GM19468 (cell line): ENCODE results near the gene IQCN.
A peak's percentile ranks its signal among the peaks of the same experiment; 100 is the strongest.

Experiments used
- ATAC-seq: cut with Tn5 transposase; IDR thresholded peaks from one replicate; pipeline ENCODE4 v1.9.1; 2021; ENCODE audit warnings: mild to moderate bottlenecking, moderate library complexity, moderate number of reproducible peaks; ENCODE audit not compliant: unreplicated experiment; ENCODE audit errors: extremely low read depth

Gene IQCN

DNA sequence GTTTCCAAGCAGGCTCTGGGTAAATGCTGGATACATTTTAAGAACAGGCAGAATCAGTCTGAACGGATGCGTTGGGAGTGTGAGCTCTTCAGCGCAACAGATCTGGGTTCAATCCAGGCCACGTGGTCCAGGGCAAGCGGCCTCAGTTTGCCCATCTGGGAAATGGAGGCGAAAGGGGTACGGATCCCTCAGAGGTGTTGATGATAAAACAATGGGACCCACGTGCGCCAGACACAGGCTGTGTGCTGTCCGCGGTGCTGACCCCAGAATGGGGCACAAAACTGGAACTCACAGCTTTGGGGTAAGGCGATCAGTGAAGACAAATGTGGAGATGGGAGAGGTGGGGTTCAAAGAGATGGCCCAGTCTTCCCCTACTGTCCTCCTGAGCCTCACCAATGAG is 34.9 kb downstream of the IQCN start:
- ATAC-seq: no peak

DNA sequence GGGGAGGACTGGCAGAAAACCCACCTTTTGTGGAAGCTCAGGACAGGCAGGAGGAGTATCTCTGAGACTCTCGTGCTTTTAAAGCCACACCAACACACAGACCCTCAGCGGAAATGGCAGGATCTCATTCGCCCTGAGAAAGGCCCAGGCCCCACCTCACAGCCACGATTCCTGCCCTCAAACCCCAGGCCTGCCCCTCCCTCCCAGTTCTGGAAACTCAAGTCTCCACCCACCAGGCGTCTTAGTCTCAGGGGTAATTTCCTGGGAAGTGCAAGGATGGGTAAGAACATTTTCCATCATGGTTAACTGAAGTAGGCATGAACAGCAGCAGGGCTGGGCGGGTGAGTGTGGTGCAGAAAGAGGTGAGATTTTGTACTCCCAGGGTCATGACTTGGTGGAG is 40.1 kb downstream of the IQCN start:
- ATAC-seq: no peak

DNA sequence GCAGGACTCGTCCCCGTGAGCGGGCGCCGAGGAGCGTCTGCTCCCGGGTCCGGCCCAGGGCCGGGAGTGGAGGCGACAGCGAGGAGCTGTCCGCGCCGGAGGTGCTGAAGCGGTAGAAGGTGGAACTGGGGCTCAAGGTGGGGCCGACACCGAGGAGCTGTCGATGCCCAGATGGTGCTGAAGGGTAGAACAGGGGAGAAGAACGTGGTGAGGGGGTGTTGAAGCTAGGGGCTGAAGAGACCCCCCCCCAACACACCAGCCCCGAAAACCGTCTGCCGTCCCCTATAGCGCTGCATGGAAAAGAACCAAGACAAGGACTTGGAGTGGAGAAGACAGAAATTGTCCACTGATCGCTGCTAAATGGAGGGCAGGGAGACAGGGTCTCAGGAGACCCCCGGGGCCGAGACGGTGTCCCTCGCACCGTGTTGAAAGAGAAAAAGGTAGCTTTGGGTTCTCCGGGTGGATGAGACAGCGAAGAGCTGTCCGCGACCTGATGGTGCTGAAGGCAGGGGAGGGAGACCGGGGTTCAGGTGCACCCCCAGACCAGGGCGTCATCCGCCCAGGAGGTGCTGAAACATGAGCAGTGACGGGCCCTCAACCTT is 40.9 kb downstream of the IQCN start:
- ATAC-seq: no peak

DNA sequence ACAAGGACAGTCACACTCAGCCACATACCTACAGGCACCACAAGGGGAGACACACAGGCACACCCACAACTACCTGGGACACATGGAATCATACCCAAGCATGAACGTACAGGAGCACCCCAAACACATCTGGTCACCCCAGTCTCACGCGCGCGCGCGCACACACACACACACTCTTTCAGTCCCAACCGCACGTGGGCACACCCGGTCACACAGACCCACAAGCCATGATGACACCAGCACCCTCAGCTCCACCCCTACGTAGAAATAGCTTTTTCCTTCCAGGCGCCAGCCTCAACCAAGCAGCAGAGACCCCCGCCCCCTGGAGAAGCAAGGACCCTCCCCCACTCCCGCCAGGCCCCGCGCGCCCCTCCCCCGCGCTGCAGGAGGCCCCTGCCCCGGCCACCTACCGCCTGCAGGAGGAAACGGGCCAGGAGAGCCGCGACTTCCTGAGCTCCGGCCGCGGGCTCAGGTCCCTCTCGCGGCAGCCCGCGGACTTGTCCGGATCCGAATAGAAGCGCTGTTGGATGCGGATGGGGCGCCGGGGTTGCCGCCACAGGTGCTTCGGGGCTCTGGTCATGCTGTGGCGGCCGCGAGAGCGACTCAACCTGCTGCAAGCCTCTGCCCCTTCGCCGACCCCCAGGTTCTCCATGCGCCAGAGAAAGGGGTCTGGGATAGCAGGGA is 41.6 kb downstream of the IQCN start:
- ATAC-seq: no peak

DNA sequence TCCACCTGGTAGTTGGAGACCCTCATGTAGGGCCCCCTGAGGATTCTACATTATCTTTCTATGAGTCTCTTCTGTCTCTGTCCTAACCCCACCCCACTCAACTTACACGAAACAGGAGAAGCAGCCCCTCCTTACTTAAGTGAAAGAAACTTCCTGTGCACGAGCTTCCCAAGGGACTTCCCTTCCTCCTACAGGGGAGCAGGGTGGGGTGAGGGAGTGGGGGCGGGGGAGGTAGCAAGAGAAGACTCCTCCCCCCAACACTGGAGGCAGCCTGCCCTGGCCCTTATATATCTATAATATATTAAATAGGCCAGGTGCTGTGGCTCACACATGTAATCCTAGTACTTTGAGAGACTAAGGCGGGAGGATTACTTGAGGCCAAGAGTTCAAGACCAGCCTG is 42.5 kb downstream of the IQCN start:
- no peak for ATAC-seq

DNA sequence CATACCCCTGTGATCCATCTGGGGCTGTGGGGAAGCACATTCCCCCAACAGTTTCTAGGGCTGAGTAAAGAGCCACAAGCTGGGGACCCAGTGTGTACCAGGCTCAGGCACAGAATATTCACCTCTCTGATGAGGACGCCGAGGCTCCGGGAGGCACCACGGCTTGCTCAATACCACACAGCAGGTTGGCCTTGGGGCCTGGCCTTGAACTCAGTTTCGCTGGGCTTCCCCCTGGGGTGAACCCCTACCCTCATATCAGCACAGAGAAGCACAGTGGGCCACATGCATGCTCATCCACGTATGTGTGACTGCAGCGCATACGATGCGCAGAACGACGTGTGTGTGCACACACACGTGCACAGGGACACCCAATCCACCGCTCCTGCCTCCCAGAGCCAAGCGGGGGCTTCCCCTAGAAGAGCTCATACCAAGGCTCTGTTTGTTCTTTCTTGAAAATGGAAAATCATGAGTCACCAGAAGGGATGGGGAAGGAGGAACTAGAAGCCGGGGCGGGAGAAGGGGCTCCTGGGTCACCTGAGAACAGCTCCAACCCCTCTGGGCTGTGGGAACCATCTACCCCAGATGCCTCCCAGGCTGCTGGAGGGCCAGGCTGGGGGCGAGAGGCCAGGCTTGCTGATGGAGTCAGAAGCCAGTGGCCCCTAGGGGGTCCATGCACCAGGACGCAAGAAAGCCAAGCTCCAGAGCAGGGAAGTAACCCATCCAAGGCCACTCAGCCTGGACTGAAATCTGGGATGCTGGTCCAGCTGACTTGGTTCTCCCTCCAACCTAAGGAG is 43.1 kb downstream of the IQCN start:
- no peak for ATAC-seq

DNA sequence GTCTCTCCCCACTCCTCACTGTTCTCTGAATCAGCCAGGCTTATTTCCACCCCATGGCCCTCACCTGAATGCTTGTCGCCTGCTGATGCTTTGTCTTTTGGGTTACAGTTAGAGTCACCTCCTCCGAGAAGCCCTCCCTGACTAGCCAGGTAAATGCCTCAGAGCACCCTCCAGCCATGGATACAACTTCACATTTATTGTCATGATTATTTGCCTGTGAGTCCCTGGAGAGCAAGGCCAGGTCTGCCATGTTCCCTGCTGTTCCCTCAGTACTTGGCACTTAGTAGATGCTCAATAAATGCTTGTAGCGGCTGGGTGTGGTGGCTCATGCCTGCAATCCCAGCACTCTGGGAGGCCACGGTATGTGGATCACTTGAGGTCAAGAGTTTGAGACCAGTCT is 44.3 kb downstream of the IQCN start:
- no peak for ATAC-seq

DNA sequence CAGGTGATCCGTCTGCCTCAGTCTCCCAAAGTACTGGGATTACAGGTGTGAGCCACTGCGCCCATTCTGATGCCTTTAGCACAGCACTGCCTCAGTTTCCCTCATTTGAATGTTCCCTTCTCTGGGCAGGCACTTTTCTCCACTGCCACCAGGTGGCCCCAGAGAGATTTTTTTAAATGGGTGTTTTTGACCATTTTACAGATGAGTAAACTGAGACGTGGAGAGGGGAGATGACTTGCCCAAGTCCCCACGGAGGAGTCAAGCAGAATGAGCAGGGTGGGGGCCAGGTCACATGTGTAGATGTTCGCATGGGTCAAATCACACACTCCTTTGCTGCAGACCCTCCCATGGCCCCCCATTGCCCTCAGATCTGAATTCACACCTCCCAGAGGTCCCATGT is 44.8 kb downstream of the IQCN start:
- ATAC-seq: no peak

DNA sequence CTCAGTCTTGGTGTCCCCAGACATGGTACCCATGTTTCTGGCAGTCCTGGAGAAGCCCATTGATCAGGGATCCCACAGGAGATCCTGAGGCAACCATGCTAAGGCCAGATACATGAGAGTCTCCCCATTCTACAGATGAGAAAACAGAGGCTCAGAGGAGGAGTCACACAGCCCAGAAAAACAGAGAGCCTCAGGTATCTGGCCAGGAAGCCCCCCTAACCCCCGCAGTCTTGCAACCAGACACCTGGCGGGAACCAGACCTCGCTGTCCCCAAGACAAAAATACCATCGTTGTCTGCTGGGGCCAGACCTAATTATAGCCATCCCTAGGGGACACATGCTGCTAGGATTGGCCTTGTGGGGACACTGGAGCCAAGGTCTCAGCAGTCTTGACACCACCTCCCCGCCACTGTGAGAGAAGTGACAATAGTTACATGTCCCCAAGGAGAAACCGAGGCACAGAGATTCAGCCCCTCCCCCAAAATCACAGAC is 46.4 kb downstream of the IQCN start:
- no peak for ATAC-seq

DNA sequence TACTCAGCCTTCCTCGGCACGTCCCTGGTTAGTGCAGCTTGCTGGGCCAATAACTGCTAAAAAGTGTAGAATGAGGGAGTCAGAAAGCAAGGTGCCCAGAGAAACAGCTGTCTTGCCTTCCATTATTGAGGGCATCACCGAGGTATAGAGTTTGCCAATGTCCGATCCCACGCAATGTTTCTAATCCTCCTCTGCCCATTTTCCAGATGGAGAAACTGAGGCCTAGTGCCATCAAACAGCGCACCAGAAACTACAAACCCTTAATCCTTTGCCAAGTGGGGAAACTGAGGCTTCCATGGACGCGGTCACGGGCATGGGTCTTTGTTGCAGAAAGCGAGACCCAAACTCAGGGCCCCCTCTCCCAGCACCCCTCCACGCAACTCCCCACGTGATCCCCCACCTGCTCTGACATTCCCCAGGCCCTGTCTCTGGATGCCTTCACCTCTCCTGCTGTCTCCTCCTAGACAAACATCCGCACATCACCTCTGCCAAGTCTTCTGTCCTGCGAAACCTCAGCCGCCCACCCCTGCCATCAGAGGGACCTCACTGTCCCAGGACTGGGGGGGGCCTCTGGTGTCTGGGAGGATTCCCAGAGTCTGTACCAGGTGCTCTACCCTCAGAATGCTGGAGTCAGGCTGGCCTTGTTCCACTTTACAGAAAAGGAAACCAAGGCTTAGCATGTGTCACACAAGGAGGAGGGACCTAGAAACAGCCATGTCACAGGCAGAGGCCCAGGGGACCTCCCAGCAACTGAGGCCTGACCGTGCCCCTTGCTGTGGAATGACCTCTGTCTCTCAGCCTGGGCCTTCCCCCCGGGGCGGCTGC is 47.1 kb downstream of the IQCN start:
- ATAC-seq: no peak

DNA sequence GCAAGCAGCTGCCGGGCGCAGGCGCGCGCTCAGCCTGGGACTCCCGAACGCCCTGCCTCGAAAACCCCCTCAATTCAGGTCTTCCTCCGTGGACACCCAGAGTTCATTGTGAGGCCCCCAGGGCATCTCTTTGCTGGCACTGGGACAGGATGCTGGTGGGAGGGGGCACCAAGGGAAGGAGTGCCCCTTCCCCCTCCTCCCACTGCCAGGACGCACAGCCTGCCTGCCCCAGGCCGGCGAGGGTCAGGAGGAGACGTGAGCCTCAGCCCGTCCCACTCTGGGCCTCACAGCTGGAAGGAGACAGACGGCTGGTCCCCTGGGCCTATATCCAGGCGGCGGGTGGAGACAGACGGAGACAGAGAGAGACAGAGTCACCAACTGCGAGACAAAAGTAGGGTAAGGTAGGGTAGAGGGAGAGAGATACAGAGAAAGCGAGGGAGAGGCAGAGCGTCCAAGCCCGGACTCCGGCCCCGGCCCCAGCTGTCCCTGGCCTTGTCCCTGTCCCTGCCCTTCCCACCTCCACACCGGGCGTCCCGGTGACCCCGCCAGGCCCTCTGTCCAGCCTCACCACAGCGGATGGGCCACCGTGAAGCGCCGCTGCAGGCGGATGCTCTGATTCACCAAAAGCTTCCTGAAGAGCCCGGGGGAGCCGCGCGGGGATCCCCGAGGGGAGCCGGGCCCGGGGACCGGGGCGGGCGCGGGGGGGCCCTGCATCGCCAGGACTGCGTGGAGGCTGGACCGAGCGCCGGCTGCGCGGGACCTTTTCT is 48.4 kb downstream of the IQCN start, which contains the start of gene PDE4C:
Gene PDE4C, minus strand, starts transcription at position 737 of the 767 bp plus-strand sequence. Its CDS starts 23 bp downstream, at position 714.
- ATAC-seq: no peak

DNA sequence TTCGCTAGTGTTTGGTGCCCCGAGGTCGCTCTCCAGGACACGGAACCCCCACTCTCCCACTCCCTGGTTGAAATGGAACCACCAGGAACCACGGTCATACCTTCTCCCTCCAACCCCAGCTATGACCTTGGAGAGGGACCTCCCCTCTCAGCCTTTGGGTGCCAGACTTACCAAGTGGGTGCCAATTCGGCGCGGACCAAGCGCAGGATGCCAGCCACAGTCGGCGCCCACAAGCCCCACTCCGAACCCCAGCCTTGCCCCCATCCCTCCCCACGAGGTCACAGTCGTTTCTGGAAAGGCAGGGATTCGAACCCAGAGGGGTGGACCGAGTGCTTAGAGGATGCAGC is 48.9 kb downstream of the IQCN start:
- no peak for ATAC-seq

DNA sequence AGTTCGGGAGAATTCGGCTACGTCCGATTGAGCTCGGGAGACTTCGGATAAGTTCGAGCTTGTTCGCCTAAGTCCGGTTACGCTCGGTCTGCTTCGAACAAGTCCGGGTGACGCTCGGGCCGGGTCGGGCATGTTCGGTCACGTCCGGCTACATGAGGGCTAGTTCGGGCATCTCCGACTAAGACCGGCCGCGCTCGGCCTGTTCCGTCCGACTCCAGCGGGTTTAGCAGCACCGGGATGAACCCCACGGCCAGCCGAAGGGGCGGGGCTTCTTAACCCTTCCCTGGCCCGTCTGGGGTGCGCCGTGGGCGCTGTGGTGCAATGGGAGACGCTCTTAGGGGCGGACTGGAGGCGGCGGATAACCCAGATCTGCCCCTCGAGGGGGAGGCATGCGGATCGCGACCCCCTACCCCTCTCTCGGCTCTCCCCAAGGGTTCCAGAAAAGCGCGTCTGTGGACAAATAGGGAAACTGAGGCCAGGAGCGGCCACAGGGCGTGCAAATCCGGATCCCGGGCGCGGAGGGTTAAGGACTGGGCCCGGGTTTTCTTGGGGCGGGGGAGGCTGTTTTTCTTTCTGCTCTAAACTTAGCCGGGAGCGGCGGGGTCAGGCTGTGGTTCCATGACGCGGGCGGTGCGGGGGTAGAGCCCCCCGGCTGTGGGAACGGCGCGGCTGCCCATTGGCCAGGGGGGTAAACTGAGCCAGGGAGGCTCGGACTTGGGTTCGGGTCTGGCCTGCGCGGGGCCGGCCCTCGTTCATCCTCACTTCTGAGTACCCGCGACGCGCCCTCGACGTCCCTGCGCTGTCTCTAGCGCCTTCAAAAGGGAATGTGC is 49.5 kb downstream of the IQCN start:
- peak; percentile 67 for ATAC-seq

DNA sequence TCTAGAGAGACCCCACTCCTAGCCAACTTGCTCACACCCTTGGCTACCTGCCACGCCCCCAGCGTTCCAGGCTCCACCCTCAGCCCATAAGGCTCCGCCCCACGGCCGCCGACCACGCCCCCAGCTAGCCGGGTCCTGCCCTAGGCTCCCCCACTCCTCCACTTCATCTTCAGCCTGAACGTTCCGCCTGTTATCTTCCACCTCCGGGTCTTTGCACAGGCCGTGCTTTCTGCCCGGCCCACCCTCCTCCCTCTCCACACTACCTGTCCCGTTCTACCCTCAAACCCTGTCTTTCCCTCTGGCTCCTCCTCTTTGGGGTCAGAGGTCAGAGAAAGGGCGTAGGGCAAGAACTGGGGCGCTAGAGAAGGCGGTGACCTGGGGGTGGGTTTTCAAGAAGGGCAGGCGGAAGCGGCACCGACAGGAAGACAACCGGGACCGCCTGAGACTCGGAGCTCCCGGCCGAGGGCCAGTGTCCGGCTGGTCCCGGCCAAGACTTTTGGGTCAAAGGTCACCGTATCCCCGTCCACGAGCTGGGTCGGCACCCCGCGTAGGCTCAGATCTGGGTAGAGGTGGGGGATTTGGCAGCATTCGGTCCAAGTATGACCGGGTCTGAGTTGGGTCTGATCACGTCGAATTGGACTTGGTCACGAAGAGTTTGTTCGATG is 50.3 kb downstream of the IQCN start:
- no peak for ATAC-seq

DNA sequence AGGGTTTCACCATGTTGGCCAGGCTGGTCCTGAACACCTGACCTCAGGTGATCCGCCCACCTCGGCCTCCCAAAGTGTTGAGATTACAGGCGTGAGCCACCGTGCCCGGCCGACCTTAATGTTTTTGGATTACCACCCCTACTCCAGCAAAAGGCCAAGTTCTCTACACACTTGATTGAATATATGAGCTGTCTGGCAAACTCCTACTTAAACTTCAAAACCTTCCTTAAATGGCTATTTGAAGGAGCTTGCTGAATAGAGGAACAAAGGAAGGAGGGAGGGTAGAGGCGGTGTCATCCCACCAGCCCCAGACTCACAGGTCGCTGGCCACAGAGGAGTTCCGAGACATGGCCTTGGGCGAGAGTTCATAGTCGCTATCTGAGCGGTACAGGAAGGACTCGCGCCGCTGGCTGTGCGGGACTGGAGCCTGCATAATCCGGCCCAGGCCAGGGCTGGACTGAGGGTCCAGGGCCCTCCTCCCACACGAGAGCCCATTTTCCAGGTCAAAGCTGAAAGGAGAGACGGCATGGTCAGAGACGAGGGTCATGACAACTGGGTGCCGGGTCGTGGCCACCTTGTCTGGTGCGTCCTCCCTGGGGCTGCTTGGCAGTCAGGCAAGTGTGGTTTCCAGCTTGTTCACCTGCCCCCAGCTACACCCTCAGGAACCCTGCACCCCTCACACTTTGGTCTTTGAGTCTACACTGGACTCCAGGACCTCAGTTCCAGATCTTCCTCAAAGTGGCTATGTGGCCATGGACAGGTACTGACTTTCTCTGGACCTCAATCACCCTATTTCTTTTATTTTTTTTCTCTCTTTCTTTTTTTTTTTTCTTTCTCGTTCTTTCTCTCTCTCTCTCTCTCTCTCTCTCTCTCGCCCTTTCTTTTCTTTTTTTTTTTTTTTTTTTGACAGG is 52.2 kb downstream of the IQCN start:
- ATAC-seq: no peak

DNA sequence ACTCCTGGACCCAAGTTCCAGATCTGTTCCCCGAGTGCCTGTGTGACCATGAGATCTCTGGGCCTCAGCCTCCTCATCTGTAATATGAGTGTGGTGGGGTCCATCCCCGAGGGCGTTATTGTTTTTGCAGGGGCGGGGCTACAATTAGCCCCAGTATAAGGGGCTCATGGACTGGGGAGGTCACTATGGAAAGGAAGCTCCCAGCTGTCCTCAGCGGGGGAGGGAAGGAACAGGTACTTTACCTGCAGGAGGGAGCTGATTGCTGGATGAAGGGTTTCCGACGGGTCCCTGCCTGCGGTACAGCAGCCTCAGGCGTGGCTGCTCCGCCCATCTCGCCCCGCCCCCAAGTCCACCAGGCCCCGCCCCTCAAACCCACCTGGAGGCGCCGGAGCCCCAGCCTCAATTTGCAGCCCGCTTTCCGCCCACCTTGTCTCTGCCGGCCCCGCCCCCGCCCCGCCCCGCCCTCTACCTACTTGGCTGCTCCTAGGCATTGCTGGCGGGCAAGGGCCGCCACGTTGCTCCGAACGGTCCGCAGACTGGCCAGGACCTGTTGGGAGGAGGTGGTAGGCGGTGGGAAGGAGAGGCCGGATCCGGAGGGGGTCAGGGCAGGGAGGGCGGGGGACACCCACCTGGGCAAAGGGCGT is 53.5 kb downstream of the IQCN start:
- ATAC-seq: no peak
